ENCODE results near the gene TOX2.
A peak's percentile ranks its signal among the peaks of the same experiment; 100 is the strongest.

TOX2 gene

DNA sequence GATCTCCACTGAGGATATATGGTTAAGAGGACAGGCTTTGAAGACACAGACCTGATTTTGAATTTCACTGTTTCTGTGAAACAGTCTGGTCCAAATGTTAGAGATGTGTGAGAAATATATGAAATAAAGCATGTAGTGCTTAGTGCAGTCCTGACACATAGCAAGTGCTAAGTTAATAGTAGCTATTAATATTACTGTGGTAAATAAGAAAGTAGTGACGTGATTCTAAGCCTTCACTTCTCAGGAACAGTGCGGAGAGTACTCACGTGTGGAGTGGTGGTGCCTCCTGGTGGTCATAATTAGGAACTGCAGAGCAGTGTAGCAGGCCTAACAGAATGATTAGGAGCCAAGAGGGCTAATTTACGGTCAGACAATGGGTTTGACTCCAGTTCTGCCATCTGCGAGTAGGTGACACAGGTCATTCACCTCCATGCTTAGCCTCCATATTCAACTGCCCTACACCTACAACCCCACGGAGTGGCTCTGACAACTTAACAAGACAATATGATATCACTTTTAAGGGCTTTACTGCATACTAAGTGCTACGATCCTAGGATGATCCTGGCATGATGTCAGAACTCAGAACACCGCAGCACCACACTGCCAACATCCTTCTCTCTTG, 166.1 kb downstream of the TOX2 start:
- peak; percentile 74 for DNase-seq
- Histone ChIP-seq H3K9me3 (no peaks in the 10 kb centered on the region), H3K4me1 (peaks cover 11% of the 10 kb centered on the region), H3K36me3 (no peaks in the 10 kb centered on the region), H3K27me3 (no peaks in the 10 kb centered on the region), H3K4me3 (ENCODE audit: low read depth, low read length) (no peak overlapping the region)
- TF ChIP-seq, protein P1, sequence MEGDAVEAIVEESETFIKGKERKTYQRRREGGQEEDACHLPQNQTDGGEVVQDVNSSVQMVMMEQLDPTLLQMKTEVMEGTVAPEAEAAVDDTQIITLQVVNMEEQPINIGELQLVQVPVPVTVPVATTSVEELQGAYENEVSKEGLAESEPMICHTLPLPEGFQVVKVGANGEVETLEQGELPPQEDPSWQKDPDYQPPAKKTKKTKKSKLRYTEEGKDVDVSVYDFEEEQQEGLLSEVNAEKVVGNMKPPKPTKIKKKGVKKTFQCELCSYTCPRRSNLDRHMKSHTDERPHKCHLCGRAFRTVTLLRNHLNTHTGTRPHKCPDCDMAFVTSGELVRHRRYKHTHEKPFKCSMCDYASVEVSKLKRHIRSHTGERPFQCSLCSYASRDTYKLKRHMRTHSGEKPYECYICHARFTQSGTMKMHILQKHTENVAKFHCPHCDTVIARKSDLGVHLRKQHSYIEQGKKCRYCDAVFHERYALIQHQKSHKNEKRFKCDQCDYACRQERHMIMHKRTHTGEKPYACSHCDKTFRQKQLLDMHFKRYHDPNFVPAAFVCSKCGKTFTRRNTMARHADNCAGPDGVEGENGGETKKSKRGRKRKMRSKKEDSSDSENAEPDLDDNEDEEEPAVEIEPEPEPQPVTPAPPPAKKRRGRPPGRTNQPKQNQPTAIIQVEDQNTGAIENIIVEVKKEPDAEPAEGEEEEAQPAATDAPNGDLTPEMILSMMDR (IDR thresholded peaks at IDR 0.05; ENCODE audit: low read depth, low read length), result peak; percentile 99

- Histone ChIP-seq H3K36me3 (no peaks in the 10 kb centered on the region), H3K27me3 (no peaks in the 10 kb centered on the region), H3K9me3 (no peaks in the 10 kb centered on the region), H3K4me3 (ENCODE audit: low read depth, low read length) (no peak overlapping the region), H3K4me1 (peaks cover 11% of the 10 kb centered on the region)
- no peak for DNase-seq
- TF ChIP-seq, protein P1 (IDR thresholded peaks at IDR 0.05; ENCODE audit: low read depth, low read length), result no peak
Measured at GRCh38 chr20:44081476-44081875, 166.8 kb downstream of the TOX2 start.

DNA sequence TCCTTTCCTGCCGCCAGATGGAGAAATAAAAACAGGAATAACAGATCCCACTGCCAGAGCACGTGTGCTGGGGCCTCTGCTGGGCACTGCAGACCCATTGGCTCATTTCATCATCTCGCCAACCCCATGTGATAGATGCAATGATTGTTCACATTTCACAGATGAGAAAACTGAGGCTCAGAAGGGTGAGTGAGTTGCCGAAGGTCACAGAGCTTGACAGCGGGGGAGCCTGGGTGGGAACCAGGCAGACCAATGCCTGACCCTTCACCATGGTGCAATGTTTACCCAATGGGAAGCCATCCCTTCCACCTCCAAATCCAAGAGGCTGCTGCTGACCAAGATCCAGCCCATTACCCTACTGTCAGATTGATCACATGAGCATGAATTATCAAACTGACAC, 167.2 kb downstream of the TOX2 start:
- Histone ChIP-seq H3K27me3 (no peaks in the 10 kb centered on the region), H3K4me3 (ENCODE audit: low read depth, low read length) (no peak overlapping the region), H3K4me1 (peaks cover 11% of the 10 kb centered on the region), H3K9me3 (no peaks in the 10 kb centered on the region), H3K36me3 (no peaks in the 10 kb centered on the region)
- TF ChIP-seq, protein P1 (IDR thresholded peaks at IDR 0.05; ENCODE audit: low read depth, low read length), result no peak
- DNase-seq, result no peak

DNA sequence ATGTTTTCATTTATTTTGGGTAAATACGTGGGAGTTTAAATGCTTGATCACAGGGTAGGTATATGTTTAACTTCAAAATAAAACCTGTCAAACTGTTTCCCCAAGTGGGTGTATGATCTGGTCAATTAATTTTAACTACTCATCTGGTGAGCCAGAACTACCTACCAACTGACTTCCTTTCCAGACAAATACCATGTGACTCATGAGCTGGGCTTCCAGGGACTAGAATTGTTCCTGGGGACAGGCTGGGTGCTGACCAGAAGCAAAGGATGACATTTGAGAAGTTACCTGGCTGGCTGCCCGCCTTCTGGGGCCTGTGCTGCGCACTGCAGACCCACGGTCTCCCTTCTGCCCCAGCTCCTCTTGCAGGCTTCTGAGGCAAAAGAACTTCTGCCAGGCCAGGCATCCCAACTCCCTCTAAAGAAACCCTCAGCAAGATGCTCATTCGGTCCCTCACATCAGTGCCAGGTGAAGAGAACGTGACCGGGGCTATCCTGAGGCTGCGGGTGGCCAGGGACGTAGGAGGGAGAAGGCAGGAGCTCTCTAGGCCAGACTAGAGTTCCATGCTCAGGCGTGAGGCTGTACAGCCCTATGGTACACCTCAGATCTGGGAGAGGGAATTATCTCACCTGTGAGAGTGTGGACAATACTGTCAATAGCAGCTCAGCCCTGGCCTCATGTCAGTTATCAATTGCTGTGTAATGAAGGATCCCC, 168.7 kb downstream of the TOX2 start:
- Histone ChIP-seq H3K4me1 (peaks cover 11% of the 10 kb centered on the region), H3K4me3 (ENCODE audit: low read depth, low read length) (no peak overlapping the region), H3K36me3 (no peaks in the 10 kb centered on the region), H3K27me3 (no peaks in the 10 kb centered on the region), H3K9me3 (no peaks in the 10 kb centered on the region)
- peak; percentile 68 for DNase-seq
- TF ChIP-seq, protein P1 (IDR thresholded peaks at IDR 0.05; ENCODE audit: low read depth, low read length), result no peak

DNA sequence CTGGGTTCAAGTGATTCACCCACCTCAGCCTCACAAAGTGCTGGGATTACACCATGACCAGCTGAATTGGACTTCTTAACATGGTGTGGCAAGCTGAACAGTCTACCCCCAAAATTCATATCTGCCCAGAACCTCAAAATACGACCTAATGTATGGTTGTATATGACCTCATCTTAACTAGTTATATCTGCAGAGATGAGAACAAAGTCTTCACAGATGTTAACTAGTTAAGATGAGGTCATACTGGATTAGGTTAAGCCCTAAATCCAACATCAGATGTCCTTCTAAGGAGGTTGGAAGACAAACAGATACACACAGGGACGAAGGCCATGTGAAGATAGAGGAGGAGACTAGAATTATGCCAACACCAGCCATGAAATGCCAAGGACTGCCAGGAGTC, 169.8 kb downstream of the TOX2 start:
- H3K36me3 ChIP-seq, result no peaks in the 10 kb centered on the region
- H3K9me3 ChIP-seq, result no peaks in the 10 kb centered on the region
- H3K4me1 ChIP-seq, result peaks cover 12% of the 10 kb centered on the region
- no peak overlapping the region for H3K4me3 ChIP-seq (ENCODE audit: low read depth, low read length)
- no peak for DNase-seq
- H3K27me3 ChIP-seq, result no peaks in the 10 kb centered on the region
- TF ChIP-seq, protein P1 (IDR thresholded peaks at IDR 0.05; ENCODE audit: low read depth, low read length), result no peak

DNA sequence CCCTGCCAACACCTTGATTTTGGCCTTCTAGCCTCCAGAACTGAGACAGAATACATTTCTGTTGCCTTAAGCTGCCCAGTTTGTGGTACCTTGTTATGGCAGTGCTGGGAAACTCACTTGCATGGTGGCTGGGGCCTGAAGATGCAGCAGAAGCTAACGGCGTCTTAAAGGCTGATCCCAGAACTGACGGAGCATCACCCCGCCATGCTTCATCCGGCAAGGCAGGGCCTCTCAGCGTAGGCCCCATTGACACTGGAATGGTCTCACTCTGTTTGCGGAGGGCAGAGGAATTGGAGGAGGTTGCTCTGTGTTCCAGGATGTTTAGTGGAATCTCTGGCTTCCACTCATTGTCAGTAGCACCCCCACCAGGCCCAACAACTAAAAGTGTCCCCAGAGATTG, 170.2 kb downstream of the TOX2 start:
- Histone ChIP-seq H3K4me3 (ENCODE audit: low read depth, low read length) (no peak overlapping the region), H3K36me3 (no peaks in the 10 kb centered on the region), H3K4me1 (peaks cover 17% of the 10 kb centered on the region), H3K27me3 (no peaks in the 10 kb centered on the region), H3K9me3 (no peaks in the 10 kb centered on the region)
- no peak for DNase-seq
- TF ChIP-seq, protein P1 (IDR thresholded peaks at IDR 0.05; ENCODE audit: low read depth, low read length), result no peak

Data from BE2C (cell line).